Measurements from ENCODE around the gene DOK5. TPM values are rescaled to one million over a fixed set of nuclear protein-coding genes. Genes with fewer than 3 reads are reported as not detected.

The DOK5 gene
- total and polyA plus RNA-seq, 2 donors = 4.2 to 20.4 TPM

- no peak overlapping the region for H3K27ac ChIP-seq (ENCODE audit: low read depth)
- no peak overlapping the region for H3K4me3 ChIP-seq (ENCODE audit: low read depth, low read length)
- WGBS = 76% methylated on average over 10 of the region's 10 CpGs
- DNase-seq (ENCODE audit: extremely low spot score) = no peak
- no peaks in the 10 kb centered on the region for H3K36me3 ChIP-seq (ENCODE audit: insufficient read depth)
- no peaks in the 10 kb centered on the region for H3K4me1 ChIP-seq (ENCODE audit: insufficient read depth)
These were observed 126.6 kb downstream of the DOK5 start for GRCh38 chr20:54601831-54602515.

- H3K27ac ChIP-seq (ENCODE audit: low read depth) = no peak overlapping the region
- no peaks in the 10 kb centered on the region for H3K36me3 ChIP-seq (ENCODE audit: insufficient read depth)
- WGBS = 74% methylated on average over 3 of the region's 3 CpGs
- H3K4me1 ChIP-seq (ENCODE audit: insufficient read depth) = no peaks in the 10 kb centered on the region
- no peak for DNase-seq (ENCODE audit: extremely low spot score)
- no peak overlapping the region for H3K4me3 ChIP-seq (ENCODE audit: low read depth, low read length)
These were observed 129.9 kb downstream of the DOK5 start for GRCh38 chr20:54605319-54605718.

- H3K4me3 ChIP-seq (ENCODE audit: low read depth, low read length) = no peak overlapping the region
- 65% methylated on average over 3 of the region's 3 CpGs for WGBS
- no peak overlapping the region for H3K27ac ChIP-seq (ENCODE audit: low read depth)
- no peaks in the 10 kb centered on the region for H3K36me3 ChIP-seq (ENCODE audit: insufficient read depth)
- DNase-seq (ENCODE audit: extremely low spot score) = no peak
- H3K4me1 ChIP-seq (ENCODE audit: insufficient read depth) = no peaks in the 10 kb centered on the region
These were observed 131.0 kb downstream of the DOK5 start for GRCh38 chr20:54606380-54606779.

- DNase-seq (ENCODE audit: extremely low spot score) = no peak
- 94% methylated on average over 4 of the region's 4 CpGs for WGBS
- no peak overlapping the region for H3K27ac ChIP-seq (ENCODE audit: low read depth)
- H3K4me1 ChIP-seq (ENCODE audit: insufficient read depth) = no peaks in the 10 kb centered on the region
- no peaks in the 10 kb centered on the region for H3K36me3 ChIP-seq (ENCODE audit: insufficient read depth)
- no peak overlapping the region for H3K4me3 ChIP-seq (ENCODE audit: low read depth, low read length)
These were observed 132.8 kb downstream of the DOK5 start for GRCh38 chr20:54608039-54608745.

GRCh38 chr20:54608943-54609342, 133.6 kb downstream of the DOK5 start:
- no peak overlapping the region for H3K4me3 ChIP-seq (ENCODE audit: low read depth, low read length)
- 96% methylated on average over 5 of the region's 5 CpGs for WGBS
- no peak overlapping the region for H3K27ac ChIP-seq (ENCODE audit: low read depth)
- no peaks in the 10 kb centered on the region for H3K36me3 ChIP-seq (ENCODE audit: insufficient read depth)
- no peaks in the 10 kb centered on the region for H3K4me1 ChIP-seq (ENCODE audit: insufficient read depth)
- DNase-seq (ENCODE audit: extremely low spot score) = no peak

- no peak overlapping the region for H3K27ac ChIP-seq (ENCODE audit: low read depth)
- WGBS = 67% methylated on average over 10 of the region's 10 CpGs
- no peak overlapping the region for H3K4me3 ChIP-seq (ENCODE audit: low read depth, low read length)
- H3K4me1 ChIP-seq (ENCODE audit: insufficient read depth) = no peaks in the 10 kb centered on the region
- H3K36me3 ChIP-seq (ENCODE audit: insufficient read depth) = no peaks in the 10 kb centered on the region
- DNase-seq (ENCODE audit: extremely low spot score) = peak; percentile 11
These were observed 136.5 kb downstream of the DOK5 start for GRCh38 chr20:54611708-54612412.

- Histone ChIP-seq H3K4me1 (ENCODE audit: insufficient read depth) (no peaks in the 10 kb centered on the region), H3K27ac (ENCODE audit: low read depth) (no peak overlapping the region), H3K4me3 (ENCODE audit: low read depth, low read length) (no peak overlapping the region), H3K36me3 (ENCODE audit: insufficient read depth) (no peaks in the 10 kb centered on the region)
- DNase-seq (ENCODE audit: extremely low spot score) = no peak
- 90% methylated on average over 6 of the region's 6 CpGs for WGBS
These were observed 143.0 kb downstream of the DOK5 start for GRCh38 chr20:54618412-54618811.

- no peak overlapping the region for H3K4me3 ChIP-seq (ENCODE audit: low read depth, low read length)
- DNase-seq (ENCODE audit: extremely low spot score) = no peak
- H3K4me1 ChIP-seq (ENCODE audit: insufficient read depth) = no peaks in the 10 kb centered on the region
- 74% methylated on average over 7 of the region's 7 CpGs for WGBS
- H3K27ac ChIP-seq (ENCODE audit: low read depth) = no peak overlapping the region
- H3K36me3 ChIP-seq (ENCODE audit: insufficient read depth) = no peaks in the 10 kb centered on the region
These were observed 143.8 kb downstream of the DOK5 start for GRCh38 chr20:54619181-54619580.

GRCh38 chr20:54619682-54620081, 144.3 kb downstream of the DOK5 start:
- no peaks in the 10 kb centered on the region for H3K4me1 ChIP-seq (ENCODE audit: insufficient read depth)
- no peak overlapping the region for H3K4me3 ChIP-seq (ENCODE audit: low read depth, low read length)
- no peak overlapping the region for H3K27ac ChIP-seq (ENCODE audit: low read depth)
- H3K36me3 ChIP-seq (ENCODE audit: insufficient read depth) = no peaks in the 10 kb centered on the region
- WGBS = 90% methylated on average over 3 of the region's 3 CpGs
- DNase-seq (ENCODE audit: extremely low spot score) = no peak

GRCh38 chr20:54620611-54621010, 145.2 kb downstream of the DOK5 start:
- Histone ChIP-seq H3K4me1 (ENCODE audit: insufficient read depth) (no peaks in the 10 kb centered on the region), H3K4me3 (ENCODE audit: low read depth, low read length) (no peak overlapping the region), H3K27ac (ENCODE audit: low read depth) (no peak overlapping the region), H3K36me3 (ENCODE audit: insufficient read depth) (no peaks in the 10 kb centered on the region)
- 75% methylated on average over 5 of the region's 5 CpGs for WGBS
- no peak for DNase-seq (ENCODE audit: extremely low spot score)

GRCh38 chr20:54622333-54623295, 147.2 kb downstream of the DOK5 start:
- 69% methylated on average over 20 of the region's 20 CpGs for WGBS
- H3K4me1 ChIP-seq (ENCODE audit: insufficient read depth) = no peaks in the 10 kb centered on the region
- no peak for DNase-seq (ENCODE audit: extremely low spot score)
- no peak overlapping the region for H3K4me3 ChIP-seq (ENCODE audit: low read depth, low read length)
- H3K27ac ChIP-seq (ENCODE audit: low read depth) = no peak overlapping the region
- H3K36me3 ChIP-seq (ENCODE audit: insufficient read depth) = no peaks in the 10 kb centered on the region

GRCh38 chr20:54623991-54624569, 148.7 kb downstream of the DOK5 start:
- DNase-seq (ENCODE audit: extremely low spot score) = no peak
- H3K4me1 ChIP-seq (ENCODE audit: insufficient read depth) = no peaks in the 10 kb centered on the region
- WGBS = 71% methylated on average over 5 of the region's 5 CpGs

More at GRCh38 chr20:54623991-54624569, 148.7 kb downstream of the DOK5 start:
- no peak overlapping the region for H3K27ac ChIP-seq (ENCODE audit: low read depth)
- H3K4me3 ChIP-seq (ENCODE audit: low read depth, low read length) = no peak overlapping the region
- no peaks in the 10 kb centered on the region for H3K36me3 ChIP-seq (ENCODE audit: insufficient read depth)
